ENCODE data around the gene HNF1A.
A peak's percentile ranks its signal among the peaks of the same experiment; 100 is the strongest.
"Not testable (repeated sequence)": the region's sequence is repeated elsewhere in the genome, so short reads cannot be mapped to it uniquely, and the experiment has no call there.

Gene HNF1A

GRCh38 chr12:121015825-121016766, 37.8 kb downstream of the HNF1A start, which contains the start of gene C12orf43:
Gene C12orf43 (minus strand): TSS chr12:121016487. CDS start chr12:121016474, 13 bp downstream.
- DNase-seq: peak; percentile 77 to 93

- no peak for DNase-seq
Observed at GRCh38 chr12:121017966-121018491, 39.7 kb downstream of the HNF1A start.

GRCh38 chr12:121018860-121019617, 40.7 kb downstream of the HNF1A start:
- DNase-seq: no peak

DNA sequence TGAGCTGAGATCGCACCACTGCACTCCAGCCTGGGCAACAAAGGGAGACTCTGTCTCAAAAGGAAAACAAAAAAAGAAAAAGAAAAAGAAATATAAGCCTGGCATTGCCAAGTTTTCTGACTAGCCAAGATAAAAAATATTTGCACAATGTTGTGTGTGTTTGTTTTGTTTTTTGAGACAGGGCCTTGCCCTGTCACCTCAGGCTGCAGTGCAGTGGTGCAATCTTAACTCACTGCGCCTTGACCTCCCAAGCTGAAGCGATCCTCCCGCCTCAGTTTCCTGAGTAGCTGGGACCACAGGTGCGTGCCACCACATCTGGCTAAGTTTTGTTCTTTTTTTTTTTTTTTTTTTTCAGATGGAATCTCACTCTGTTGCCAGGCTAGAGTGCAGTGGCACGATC, 43.4 kb downstream of the HNF1A start:
- no peak for DNase-seq

GRCh38 chr12:121022713-121023112, 44.4 kb downstream of the HNF1A start:
- no peak for DNase-seq

GRCh38 chr12:121023799-121024198, 45.5 kb downstream of the HNF1A start:
- DNase-seq: no peak

DNA sequence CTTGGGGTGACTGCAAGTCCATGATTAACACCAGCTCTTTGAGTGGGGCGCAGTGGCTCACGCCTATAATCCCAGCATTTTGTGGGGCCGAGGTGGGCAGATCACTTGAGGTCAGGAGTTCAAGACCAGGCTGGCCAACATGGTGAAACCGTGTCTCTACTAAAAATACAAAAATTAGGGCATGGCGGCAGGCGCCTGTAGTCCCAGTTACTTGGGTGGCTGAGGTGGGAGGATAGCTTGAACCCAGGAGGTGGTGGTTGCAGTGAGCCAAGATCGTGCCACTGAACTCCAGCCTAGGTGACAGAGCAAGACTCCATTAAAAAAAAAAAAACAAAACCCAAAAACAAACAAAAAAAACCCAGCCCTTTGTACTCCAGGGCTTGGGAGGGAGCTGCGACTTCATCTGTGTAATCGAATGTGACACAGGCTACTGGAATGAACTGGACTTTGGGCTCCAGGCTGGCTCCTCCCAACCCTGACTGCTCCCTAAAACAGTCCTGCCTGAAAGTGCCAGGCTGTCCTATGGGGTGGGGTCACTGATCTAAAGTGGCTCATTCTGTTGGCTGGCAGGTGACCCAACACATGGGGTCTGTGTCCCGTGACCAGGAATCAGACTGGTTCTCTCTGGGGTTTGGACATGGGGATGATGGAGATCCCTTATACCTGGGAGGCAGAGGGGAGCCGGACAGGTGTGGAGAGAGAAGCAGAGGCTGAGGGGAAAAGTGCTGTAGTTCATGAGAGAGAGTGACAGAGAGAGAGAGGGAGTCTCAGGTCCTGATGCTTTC, 47.3 kb downstream of the HNF1A start:
- no peak for DNase-seq

DNA sequence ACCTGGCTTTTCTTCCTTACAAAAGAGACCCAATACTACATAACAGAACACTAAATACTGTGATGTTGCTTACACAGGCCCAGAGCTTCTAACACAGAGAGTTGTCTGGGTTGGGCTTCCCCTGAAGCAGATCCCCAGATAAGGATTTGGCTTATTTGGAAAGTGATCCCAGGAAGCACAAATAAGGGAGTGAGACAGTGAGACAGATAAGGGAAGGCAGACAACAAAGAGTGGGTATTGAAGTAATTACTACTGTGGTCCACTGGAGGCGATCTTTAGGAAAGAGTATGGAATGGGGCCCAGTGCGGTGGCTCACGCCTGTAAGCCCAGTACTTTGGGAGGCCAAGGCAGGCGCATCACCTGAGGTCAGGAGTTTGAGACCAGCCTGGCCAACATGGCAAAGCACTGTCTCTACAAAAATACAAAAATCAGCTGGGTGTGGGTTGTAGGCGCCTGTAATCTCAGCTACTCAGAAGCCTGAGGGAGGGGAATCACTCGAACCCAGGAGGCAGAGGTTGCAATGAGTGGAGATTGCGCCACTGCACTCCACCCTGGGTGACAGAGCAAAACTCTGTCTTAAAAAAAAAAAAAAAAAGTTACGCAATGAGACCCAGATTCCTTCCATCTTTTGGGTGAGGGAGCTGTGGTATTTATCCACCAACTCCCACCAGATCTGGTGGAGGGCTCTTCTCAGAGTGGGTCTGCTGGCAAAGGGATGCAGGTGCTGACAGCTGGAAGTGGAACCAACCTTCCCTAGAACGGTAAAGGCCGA, 48.1 kb downstream of the HNF1A start:
- DNase-seq: no peak

- no peak for DNase-seq
Observed at GRCh38 chr12:121030576-121031212, 52.4 kb downstream of the HNF1A start.

- DNase-seq: no peak
Observed at GRCh38 chr12:121033625-121034349, 55.4 kb downstream of the HNF1A start.

GRCh38 chr12:121034616-121035305, 56.4 kb downstream of the HNF1A start:
- no peak for DNase-seq

DNA sequence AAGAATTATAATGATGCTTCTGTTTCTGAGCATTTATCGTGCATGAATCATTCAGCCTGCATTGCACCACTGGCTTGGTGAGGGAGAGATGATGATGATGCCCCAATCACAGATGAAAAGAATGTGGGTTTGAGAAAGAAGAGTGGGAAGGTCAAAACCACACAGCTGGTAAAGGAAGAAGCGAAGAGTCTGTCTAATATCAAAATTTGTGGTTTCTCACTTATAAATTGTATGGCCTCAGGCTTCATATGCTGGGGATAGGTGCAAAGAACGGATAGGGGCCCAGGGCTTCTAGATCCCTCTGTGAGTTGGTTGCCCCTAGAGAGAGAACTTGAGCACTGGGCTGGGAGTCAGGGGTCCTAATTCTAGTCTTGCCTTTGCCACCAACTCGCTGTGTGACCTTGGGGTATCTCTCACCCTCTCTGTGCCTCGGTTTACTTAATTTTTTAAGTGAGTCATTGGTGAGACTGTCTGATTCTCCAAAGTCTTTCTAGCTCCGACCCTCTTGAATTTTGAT, 58.5 kb downstream of the HNF1A start:
- DNase-seq: no peak

DNA sequence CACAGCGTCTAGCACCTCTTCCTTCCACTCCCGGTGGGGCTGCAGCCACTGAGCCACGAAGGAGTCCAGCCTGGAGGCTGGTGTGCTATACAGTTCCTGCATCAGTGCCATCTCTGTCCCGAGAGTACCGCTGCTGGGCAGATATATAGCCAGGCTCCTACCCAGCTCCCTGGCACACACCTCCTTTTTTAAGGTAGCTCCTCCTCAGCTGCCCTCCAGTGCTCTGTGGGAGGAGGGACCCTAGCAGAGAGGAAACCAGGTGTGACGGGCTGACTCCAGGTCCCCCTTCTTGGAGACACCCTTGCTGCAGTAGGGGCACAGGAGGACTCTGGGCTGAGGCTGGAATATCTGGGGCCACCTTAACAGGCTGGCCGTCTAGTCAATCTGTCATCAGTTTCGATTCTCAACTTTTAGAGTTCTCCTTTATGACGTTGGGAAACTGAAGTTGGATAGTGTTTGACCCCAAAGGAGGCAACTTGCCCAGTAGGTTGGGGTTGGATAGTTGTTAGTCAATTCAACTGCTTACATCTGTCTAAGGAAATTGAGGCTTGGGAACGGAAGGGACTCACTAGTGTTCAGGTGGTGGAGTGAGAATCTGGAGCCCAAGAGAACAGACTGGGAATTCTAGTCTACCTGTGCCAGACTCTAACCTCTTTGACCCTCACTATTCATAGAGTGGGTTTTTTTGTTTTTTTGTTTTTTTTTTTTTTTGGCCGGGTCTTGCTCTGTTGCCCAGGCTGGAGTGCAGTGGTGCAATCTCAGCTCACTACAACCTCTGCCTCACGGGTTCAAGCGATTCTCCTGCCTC, 60.7 kb downstream of the HNF1A start, which contains the start of gene OASL:
Gene OASL (minus strand): TSS at position 386 of the 808 bp plus-strand sequence. CDS start 275 bp downstream, at position 111.
- DNase-seq: no peak

DNA sequence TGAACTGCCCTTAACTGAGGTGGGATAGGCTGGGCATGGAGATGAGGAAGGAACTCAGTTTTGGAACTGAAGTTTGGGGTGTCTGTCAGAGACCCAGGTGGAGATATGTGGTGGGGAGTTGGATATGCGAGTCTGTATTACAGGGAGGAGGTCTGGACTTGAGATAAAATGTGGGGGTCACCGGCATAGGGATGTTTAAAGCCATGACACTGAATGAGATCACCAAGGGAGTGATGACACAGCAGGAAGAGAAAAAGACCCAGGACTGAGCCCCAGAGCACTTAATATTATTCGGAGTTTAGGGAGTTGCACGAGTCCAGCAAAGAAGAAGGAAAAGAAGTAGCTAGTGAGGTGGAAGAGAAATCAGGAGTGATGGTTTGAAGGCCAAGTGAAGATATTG, 64.7 kb downstream of the HNF1A start:
- DNase-seq: no peak

DNA sequence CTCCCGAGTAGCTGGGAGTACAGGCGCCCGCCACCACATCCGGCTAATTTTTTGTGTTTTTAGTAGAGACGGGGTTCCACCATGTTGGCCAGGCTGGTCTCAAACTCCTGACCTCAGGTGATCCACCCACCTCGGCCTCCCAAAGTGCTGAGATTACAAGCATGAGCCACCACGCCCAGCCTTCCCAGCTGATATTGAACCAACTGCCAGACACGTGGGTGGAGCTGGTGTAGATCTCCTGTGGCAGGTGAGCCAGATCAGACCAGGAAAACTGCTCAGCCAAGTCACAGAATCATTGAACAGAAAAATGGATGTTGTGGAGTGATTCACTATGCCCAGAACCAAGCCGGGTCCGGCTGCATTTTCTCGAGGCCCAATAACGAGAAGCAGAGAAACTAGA, 69.1 kb downstream of the HNF1A start:
- DNase-seq: not testable (repeated sequence)

DNA sequence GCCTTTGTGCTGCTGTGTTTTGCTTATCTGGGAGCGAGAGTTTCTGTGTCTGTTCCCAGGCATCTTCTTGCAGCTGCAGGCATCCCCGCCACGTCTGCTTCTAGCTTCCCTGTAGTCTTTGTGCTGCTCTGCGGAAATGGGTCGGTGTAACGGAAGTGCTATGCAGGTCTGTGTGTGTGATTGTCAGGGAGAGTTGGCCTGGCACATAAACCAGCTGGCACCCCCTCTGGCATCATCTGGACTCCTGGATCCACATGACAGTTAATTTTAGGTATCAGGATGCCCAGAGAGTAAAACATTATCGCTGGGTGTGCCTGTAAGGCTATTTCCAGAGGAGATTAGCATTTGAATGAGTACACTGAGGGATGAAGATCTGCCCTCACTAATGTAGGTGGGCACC, 70.1 kb downstream of the HNF1A start:
- DNase-seq: no peak

- peak in 1 of 2 experiments; percentile 6 for DNase-seq
Observed at GRCh38 chr12:121050725-121051124, 72.4 kb downstream of the HNF1A start.
